Measurements from ENCODE around the gene SIMC1.
"Not testable (repeated sequence)": the region's sequence is repeated elsewhere in the genome, so short reads cannot be mapped to it uniquely, and the experiment has no call there.

- not testable (repeated sequence) for TF ChIP-seq EZH2 (IDR thresholded peaks at IDR 0.05; ENCODE audit: low read length, missing control alignments); CTCF (conservative IDR thresholded peaks at IDR 0.05 in 1 of 2, IDR thresholded peaks at IDR 0.05 in 1 of 2; ENCODE audit: low read depth in 1 of 2, low read length in 2 of 2)
Observed at GRCh38 chr5:176217188-176217729, 21.0 kb upstream of the SIMC1 start.

All from fibroblast of lung (primary cell).